Activated B cell treated with CpG ODN at 0.5 μM for 24 hours (primary cell): ENCODE data around the gene ZNF462. TPM values are rescaled to one million over a fixed set of nuclear protein-coding genes. Genes with fewer than 3 reads are reported as not detected.

Source experiments
- ATAC-seq: fragments of 200-7000 bp; cut with Tn5 transposase; one replicate; pipeline ENCODE4 v1.10.0; 2021; ENCODE audit warnings: low read depth, mild to moderate bottlenecking, moderate library complexity
- CTCF ChIA-PET: fragments of 350-600 bp; sonication (Branson Sonifier 250); formaldehyde crosslinking; loops from one replicate; lab custom pipeline; 2021; ENCODE audit warnings: antibody characterized with exemption; lab: Charles Lee
- POLR2A ChIA-PET: fragments of 350-600 bp; sonication (Branson Sonifier 250); formaldehyde crosslinking; loops from one replicate; lab custom pipeline; 2021; ENCODE audit warnings: antibody characterized with exemption; lab: Charles Lee
- DNase-seq: peaks from one replicate; pipeline ENCODE4 v3.0.0; 2022
- H3K27ac Mint-ChIP-seq: one replicate; pipeline ENCODE4 v1.8.0; 2020; ENCODE audit warnings: mixed read lengths
- H3K27me3 Mint-ChIP-seq: one replicate; pipeline ENCODE4 v1.8.0; 2021; ENCODE audit warnings: mixed read lengths
- H3K36me3 Mint-ChIP-seq: one replicate; pipeline ENCODE4 v1.8.0; 2021; ENCODE audit warnings: low read depth, mixed read lengths
- H3K4me1 Mint-ChIP-seq: one replicate; pipeline ENCODE4 v1.8.0; 2021; ENCODE audit warnings: mixed read lengths
- H3K4me3 Mint-ChIP-seq: one replicate; pipeline ENCODE4 v1.8.0; 2020; ENCODE audit warnings: mild to moderate bottlenecking, mixed read lengths
- H3K9me3 Mint-ChIP-seq: one replicate; pipeline ENCODE4 v1.8.0; 2020; ENCODE audit warnings: mixed read lengths
- CTCF ChIP-seq: fragments of 200-600 bp; IDR thresholded peaks from one replicate; pipeline ENCODE4 v1.8.0; 2022; ENCODE audit warnings: antibody characterized with exemption, mild to moderate bottlenecking
- intact Hi-C: fragments of 100-400 bp; cut with micrococcal nuclease; formaldehyde crosslinking; loops from one replicate; pipeline ENCODE4 v1.15.1; 2024
- total RNA-seq: library from RNA; stranded (reverse); gene quantifications from 2 replicates; pipeline ENCODE4 v1.2.3, GENCODE V29; 2022

Gene ZNF462
- total RNA-seq, 1 donor from 2014 or later, result not detected

GRCh38 chr9:107020040-107020530, 157.1 kb downstream of the ZNF462 start:
- Mint-ChIP-seq H3K9me3 (peaks cover 7% of the 10 kb centered on the region), H3K4me1 (peaks cover 10% of the 10 kb centered on the region), H3K36me3 (no peaks in the 10 kb centered on the region), H3K4me3 (no peak overlapping the region), H3K27ac (no peak overlapping the region), H3K27me3 (no peaks in the 10 kb centered on the region)
- TF ChIP-seq CTCF, result no peak
- no peak for ATAC-seq
- ChIA-PET POLR2A (no interaction called here), CTCF (no interaction called here)
- intact Hi-C loops, result no loop called here
- no peak for DNase-seq

GRCh38 chr9:107024193-107024592, 161.2 kb downstream of the ZNF462 start:
- no peak for ATAC-seq

GRCh38 chr9:107025260-107026035, 162.5 kb downstream of the ZNF462 start:
- ChIA-PET POLR2A (no interaction called here), CTCF (no interaction called here)
- Mint-ChIP-seq H3K9me3 (no peaks in the 10 kb centered on the region), H3K36me3 (no peaks in the 10 kb centered on the region), H3K27ac (no peak overlapping the region), H3K4me3 (no peak overlapping the region), H3K27me3 (no peaks in the 10 kb centered on the region), H3K4me1 (peaks cover 10% of the 10 kb centered on the region)
- ATAC-seq, result no peak
- TF ChIP-seq CTCF, result no peak
- DNase-seq, result no peak
- intact Hi-C loops, result no loop called here

More at GRCh38 chr9:107024193-107024592, 161.2 kb downstream of the ZNF462 start:
- no peaks in the 10 kb centered on the region for H3K9me3 Mint-ChIP-seq
- no peak for TF ChIP-seq CTCF
- ChIA-PET POLR2A (no interaction called here), CTCF (no interaction called here)
- H3K36me3 Mint-ChIP-seq, result no peaks in the 10 kb centered on the region
- no peak overlapping the region for H3K27ac Mint-ChIP-seq
- DNase-seq, result no peak
- H3K4me3 Mint-ChIP-seq, result no peak overlapping the region
- peaks cover 10% of the 10 kb centered on the region for H3K4me1 Mint-ChIP-seq
- intact Hi-C loops, result no loop called here
- no peaks in the 10 kb centered on the region for H3K27me3 Mint-ChIP-seq

GRCh38 chr9:107029146-107029545, 166.2 kb downstream of the ZNF462 start:
- TF ChIP-seq CTCF, result no peak
- no peak overlapping the region for H3K4me3 Mint-ChIP-seq
- H3K27me3 Mint-ChIP-seq, result peaks cover 10% of the 10 kb centered on the region
- H3K27ac Mint-ChIP-seq, result no peak overlapping the region
- H3K4me1 Mint-ChIP-seq, result peaks cover 6% of the 10 kb centered on the region
- ChIA-PET CTCF (no interaction called here), POLR2A (no interaction called here)
- H3K36me3 Mint-ChIP-seq, result no peaks in the 10 kb centered on the region
- intact Hi-C loops, result no loop called here
- H3K9me3 Mint-ChIP-seq, result no peaks in the 10 kb centered on the region
- ATAC-seq (no peak), DNase-seq (no peak)

GRCh38 chr9:107033966-107034365, 171.0 kb downstream of the ZNF462 start:
- DNase-seq (no peak), ATAC-seq (no peak)
- CTCF ChIA-PET, result no interaction called here
- Mint-ChIP-seq H3K27ac (no peak overlapping the region), H3K36me3 (no peaks in the 10 kb centered on the region), H3K27me3 (peaks cover 12% of the 10 kb centered on the region), H3K9me3 (no peaks in the 10 kb centered on the region), H3K4me1 (no peaks in the 10 kb centered on the region), H3K4me3 (no peak overlapping the region)
- intact Hi-C loops, result no loop called here
- TF ChIP-seq CTCF, result no peak
- POLR2A ChIA-PET, result no interaction called here
